ENCODE results near the gene TMEM80. TPM values are rescaled to one million over a fixed set of nuclear protein-coding genes. Genes with fewer than 3 reads are reported as not detected.
"Not testable (repeated sequence)": the region's sequence is repeated elsewhere in the genome, so short reads cannot be mapped to it uniquely, and the experiment has no call there.

TMEM80 gene
- 1.3 TPM for total RNA-seq

GRCh38 chr11:695538-696248 is at the start of gene TMEM80:
TMEM80 (plus strand) TSS chr11:695816; CDS start chr11:695828, 12 bp downstream.
- TF ChIP-seq, protein P1, sequence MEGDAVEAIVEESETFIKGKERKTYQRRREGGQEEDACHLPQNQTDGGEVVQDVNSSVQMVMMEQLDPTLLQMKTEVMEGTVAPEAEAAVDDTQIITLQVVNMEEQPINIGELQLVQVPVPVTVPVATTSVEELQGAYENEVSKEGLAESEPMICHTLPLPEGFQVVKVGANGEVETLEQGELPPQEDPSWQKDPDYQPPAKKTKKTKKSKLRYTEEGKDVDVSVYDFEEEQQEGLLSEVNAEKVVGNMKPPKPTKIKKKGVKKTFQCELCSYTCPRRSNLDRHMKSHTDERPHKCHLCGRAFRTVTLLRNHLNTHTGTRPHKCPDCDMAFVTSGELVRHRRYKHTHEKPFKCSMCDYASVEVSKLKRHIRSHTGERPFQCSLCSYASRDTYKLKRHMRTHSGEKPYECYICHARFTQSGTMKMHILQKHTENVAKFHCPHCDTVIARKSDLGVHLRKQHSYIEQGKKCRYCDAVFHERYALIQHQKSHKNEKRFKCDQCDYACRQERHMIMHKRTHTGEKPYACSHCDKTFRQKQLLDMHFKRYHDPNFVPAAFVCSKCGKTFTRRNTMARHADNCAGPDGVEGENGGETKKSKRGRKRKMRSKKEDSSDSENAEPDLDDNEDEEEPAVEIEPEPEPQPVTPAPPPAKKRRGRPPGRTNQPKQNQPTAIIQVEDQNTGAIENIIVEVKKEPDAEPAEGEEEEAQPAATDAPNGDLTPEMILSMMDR (IDR thresholded peaks at IDR 0.05): no peak
- Histone ChIP-seq H3K27me3 (no peaks in the 10 kb centered on the region), H3K36me3 (peaks cover 2 to 4% of the 10 kb centered on the region in 2 donors), H3K4me1 (peaks cover 14 to 38% of the 10 kb centered on the region in 2 donors), H3K4me3 (peak within 1 kb of the TSS; percentile 93 to 97), H3K27ac (peak within 1 kb of the TSS; percentile 100), H3K9me3 (no peaks in the 10 kb centered on the region)
- DNase-seq (ENCODE audit: low spot score in 2 of 2): peak; percentile 93 to 99
- intact Hi-C loops (cut with DNase I): loop anchor here (1.0 kb wide), 3 partner anchors 11 to 119 kb away; partner anchors contain the start of genes EPS8L2 and PHRF1

DNA sequence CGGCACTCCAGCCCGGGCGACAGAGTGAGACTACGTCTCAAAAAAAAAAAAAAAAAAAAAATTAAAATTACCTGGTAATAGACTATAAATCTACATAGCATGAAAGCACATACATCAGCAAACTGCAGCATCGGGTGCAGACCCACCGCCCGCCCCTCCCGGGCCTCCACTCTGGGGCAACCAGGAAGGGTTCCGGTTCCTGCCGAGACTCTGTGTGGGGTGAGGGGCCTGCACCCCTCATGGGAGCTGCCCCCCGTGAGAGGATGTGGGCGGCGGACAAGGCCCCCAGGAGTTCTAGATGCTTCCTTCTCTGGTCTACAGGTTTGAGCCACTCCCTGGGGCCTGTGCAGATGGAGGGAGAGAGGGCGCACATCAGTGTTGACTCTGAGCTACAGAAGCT is 49.4 kb upstream of the TMEM80 start:
- TF ChIP-seq, protein P1 (IDR thresholded peaks at IDR 0.05): no peak
- H3K9me3 ChIP-seq: no peaks in the 10 kb centered on the region
- no peak for DNase-seq (ENCODE audit: low spot score in 2 of 2)
- no peak overlapping the region for H3K4me3 ChIP-seq
- no peaks in the 10 kb centered on the region for H3K4me1 ChIP-seq
- intact Hi-C loops (cut with DNase I): no loop called here
- no peaks in the 10 kb centered on the region for H3K27me3 ChIP-seq
- no peak overlapping the region for H3K27ac ChIP-seq
- H3K36me3 ChIP-seq: peaks cover 18 to 36% of the 10 kb centered on the region in 2 donors

GRCh38 chr11:647672-648158 is 47.9 kb upstream of the TMEM80 start:
- H3K27me3 ChIP-seq; intact Hi-C loops (cut with DNase I); H3K4me1 ChIP-seq; DNase-seq (ENCODE audit: low spot score in 2 of 2); H3K9me3 ChIP-seq; H3K27ac ChIP-seq; H3K4me3 ChIP-seq: not testable (repeated sequence)
- peaks cover 13 to 39% of the 10 kb centered on the region in 2 donors for H3K36me3 ChIP-seq

- intact Hi-C loops (cut with DNase I): no loop called here
- no peak for DNase-seq (ENCODE audit: low spot score in 2 of 2)
- Histone ChIP-seq H3K27me3 (no peaks in the 10 kb centered on the region), H3K4me3 (no peak overlapping the region), H3K4me1 (no peaks in the 10 kb centered on the region), H3K9me3 (no peaks in the 10 kb centered on the region), H3K27ac (no peak overlapping the region), H3K36me3 (peaks cover 9 to 37% of the 10 kb centered on the region in 2 donors)
- TF ChIP-seq, protein P1 (IDR thresholded peaks at IDR 0.05): no peak
Measured at GRCh38 chr11:650482-650881, 45.1 kb upstream of the TMEM80 start.

- H3K27me3 ChIP-seq; H3K4me1 ChIP-seq; H3K9me3 ChIP-seq; H3K4me3 ChIP-seq; DNase-seq (ENCODE audit: low spot score in 2 of 2); intact Hi-C loops (cut with DNase I); H3K27ac ChIP-seq: not testable (repeated sequence)
- peaks cover 8 to 48% of the 10 kb centered on the region in 2 donors for H3K36me3 ChIP-seq
Measured at GRCh38 chr11:653136-653535, 42.5 kb upstream of the TMEM80 start.

- intact Hi-C loops (cut with DNase I): no loop called here
- Histone ChIP-seq H3K4me1 (no peaks in the 10 kb centered on the region), H3K9me3 (no peaks in the 10 kb centered on the region), H3K36me3 (peaks cover 11 to 54% of the 10 kb centered on the region in 2 donors), H3K27ac (no peak overlapping the region), H3K27me3 (no peaks in the 10 kb centered on the region), H3K4me3 (no peak overlapping the region)
- no peak for DNase-seq (ENCODE audit: low spot score in 2 of 2)
- TF ChIP-seq, protein P1 (IDR thresholded peaks at IDR 0.05): no peak
Measured at GRCh38 chr11:653837-654236, 41.8 kb upstream of the TMEM80 start.

- H3K27ac ChIP-seq; H3K4me1 ChIP-seq; DNase-seq (ENCODE audit: low spot score in 2 of 2); intact Hi-C loops (cut with DNase I); H3K27me3 ChIP-seq; H3K9me3 ChIP-seq; H3K4me3 ChIP-seq: not testable (repeated sequence)
- H3K36me3 ChIP-seq: peaks cover 17 to 54% of the 10 kb centered on the region in 2 donors
Measured at GRCh38 chr11:654444-654843, 41.2 kb upstream of the TMEM80 start.
